ENCODE measurements around the gene VPS26C. TPM values are rescaled to one million over a fixed set of nuclear protein-coding genes. Genes with fewer than 3 reads are reported as not detected.

VPS26C gene
- total RNA-seq, 1 donor = 76.6 TPM

GRCh38 chr21:37214952-37215351 is 52.2 kb downstream of the VPS26C start:
- DNase-seq (ENCODE audit: low read depth) = no peak
- H3K4me3 ChIP-seq (ENCODE audit: low read depth, low read length) = no peak overlapping the region
- no peak for TF ChIP-seq CTCF (IDR thresholded peaks at IDR 0.05; ENCODE audit: insufficient read depth, low read length)

DNA sequence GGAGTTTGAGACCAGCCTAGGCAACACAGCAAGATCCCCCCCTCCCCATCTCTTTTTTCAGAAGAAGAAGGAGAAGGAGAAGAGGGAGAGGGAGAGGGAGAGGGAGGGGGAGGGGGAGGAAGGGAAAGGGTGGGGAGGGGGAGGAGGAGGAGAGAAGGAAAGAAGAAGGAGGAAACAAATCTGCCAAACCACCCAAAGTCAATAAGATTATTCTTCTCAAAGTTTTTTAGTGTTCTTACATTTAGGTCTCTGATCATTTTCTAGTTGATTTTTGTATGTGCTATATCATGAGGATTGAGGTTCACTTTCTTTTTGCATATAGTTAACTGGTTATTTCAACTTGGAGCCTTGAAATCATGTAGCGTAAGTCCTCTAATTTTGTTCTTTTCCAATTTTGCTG is 56.3 kb downstream of the VPS26C start:
- no peak for TF ChIP-seq CTCF (IDR thresholded peaks at IDR 0.05; ENCODE audit: insufficient read depth, low read length)
- H3K4me3 ChIP-seq (ENCODE audit: low read depth, low read length) = no peak overlapping the region
- no peak for DNase-seq (ENCODE audit: low read depth)

- no peak for DNase-seq (ENCODE audit: low read depth)
- no peak for TF ChIP-seq CTCF (IDR thresholded peaks at IDR 0.05; ENCODE audit: insufficient read depth, low read length)
- no peak overlapping the region for H3K4me3 ChIP-seq (ENCODE audit: low read depth, low read length)
These were observed 57.0 kb downstream of the VPS26C start for GRCh38 chr21:37210130-37210529.

- no peak overlapping the region for H3K4me3 ChIP-seq (ENCODE audit: low read depth, low read length)
- TF ChIP-seq CTCF (IDR thresholded peaks at IDR 0.05; ENCODE audit: insufficient read depth, low read length) = no peak
These were observed 58.4 kb downstream of the VPS26C start for GRCh38 chr21:37208741-37209225.

GRCh38 chr21:37208056-37208721 is 58.9 kb downstream of the VPS26C start:
- no peak overlapping the region for H3K4me3 ChIP-seq (ENCODE audit: low read depth, low read length)
- DNase-seq (ENCODE audit: low read depth) = no peak
- no peak for TF ChIP-seq CTCF (IDR thresholded peaks at IDR 0.05; ENCODE audit: insufficient read depth, low read length)

More at GRCh38 chr21:37208741-37209225, 58.4 kb downstream of the VPS26C start:
- no peak for DNase-seq (ENCODE audit: low read depth)

DNA sequence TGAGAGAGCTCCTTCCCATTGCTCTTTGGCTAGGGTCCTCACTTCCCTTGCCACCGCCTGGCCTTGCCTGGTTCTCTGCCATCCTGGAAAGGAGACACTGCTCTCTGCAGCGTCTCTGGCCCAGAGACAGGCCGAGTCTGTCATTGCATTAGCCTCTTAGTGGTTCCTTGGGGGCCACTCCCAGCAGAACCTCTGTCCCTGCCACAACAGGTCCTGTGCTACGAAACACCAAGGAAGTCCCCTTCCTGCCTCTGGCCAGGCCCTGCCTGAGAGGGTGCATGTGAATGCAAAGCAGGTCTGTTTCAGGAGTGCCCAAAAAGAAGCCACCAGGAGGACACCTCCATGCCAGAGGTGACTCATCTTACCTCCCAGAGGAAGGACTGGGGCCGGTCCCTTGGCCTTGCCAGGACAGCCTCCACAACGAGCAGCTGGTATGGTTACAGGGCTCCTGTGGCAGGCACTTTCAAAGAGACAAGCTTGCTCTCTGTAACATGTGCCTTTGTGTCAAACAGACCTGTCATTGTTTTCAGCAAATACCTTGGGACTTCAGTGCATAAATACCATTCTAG is 59.6 kb downstream of the VPS26C start:
- TF ChIP-seq CTCF (IDR thresholded peaks at IDR 0.05; ENCODE audit: insufficient read depth, low read length) = no peak
- no peak overlapping the region for H3K4me3 ChIP-seq (ENCODE audit: low read depth, low read length)
- peak; percentile 31 for DNase-seq (ENCODE audit: low read depth)
